ENCODE results near the gene CGB1. TPM values are rescaled to one million over a fixed set of nuclear protein-coding genes. Genes with fewer than 3 reads are reported as not detected.

The CGB1 gene
- total RNA-seq, 1 experiment from 2014 or later, result not detected

GRCh38 chr19:49081273-49081672 is 44.6 kb upstream of the CGB1 start:
- H2AFZ ChIP-seq (ENCODE audit: low read length), result no peak overlapping the region
- no peaks in the 10 kb centered on the region for H4K20me1 ChIP-seq (ENCODE audit: control insufficient read depth, insufficient read depth, insufficient read length)
- Mint-ChIP-seq H3K36me3 (ENCODE audit: insufficient read depth in 1 of 3, low read depth in 3 of 3) (peaks cover 4 to 5% (median 5%) of the 10 kb centered on the region in 3 experiments), H3K27ac (no peak overlapping the region), H3K27me3 (ENCODE audit: low read depth) (peaks cover 36% of the 10 kb centered on the region), H3K9me3 (peaks cover 3% of the 10 kb centered on the region in 2 experiments; a peak in 3 of 5 replicates), H3K4me1 (peaks cover 4 to 11% of the 10 kb centered on the region in 2 experiments), H3K4me3 (no peak overlapping the region)
- H2BK120ac ChIP-seq (ENCODE audit: low read depth, low read length, poor library complexity, severe bottlenecking), result no peak overlapping the region
- H3K4ac ChIP-seq (ENCODE audit: low read depth, low read length), result no peak overlapping the region
- peaks cover 5% of the 10 kb centered on the region for H3K23me2 ChIP-seq (ENCODE audit: insufficient read length, low read depth, low read length, poor library complexity, severe bottlenecking)
- H2BK15ac ChIP-seq (ENCODE audit: low read depth, low read length), result no peak overlapping the region
- no peak overlapping the region for H3K18ac ChIP-seq (ENCODE audit: insufficient read length, low read depth, low read length)
- no peak for TF ChIP-seq CTCF (conservative IDR thresholded peaks at IDR 0.05)
- no peak overlapping the region for H3K9ac ChIP-seq (ENCODE audit: extremely low read depth, insufficient read length, low read length)
- H3K9me3 ChIP-seq (ENCODE audit: control insufficient read depth, low read depth, low read length), result no peaks in the 10 kb centered on the region
- H2BK20ac ChIP-seq (ENCODE audit: low read depth, low read length, poor library complexity, severe bottlenecking), result no peak overlapping the region
- H2BK5ac ChIP-seq (ENCODE audit: insufficient read length, low read length), result no peak overlapping the region
- no peak overlapping the region for H3K23ac ChIP-seq (ENCODE audit: insufficient read length, low read depth, low read length)
- no peak overlapping the region for H4K8ac ChIP-seq (replicated peaks; ENCODE audit: insufficient read length, low read depth, low read length)
- peaks cover 7% of the 10 kb centered on the region for H3K79me2 ChIP-seq (ENCODE audit: insufficient read depth, low read length)
- no peak overlapping the region for H4K91ac ChIP-seq (ENCODE audit: insufficient read length, low read depth, low read length)
- no peak overlapping the region for H3K27ac ChIP-seq (ENCODE audit: insufficient read length, low read depth, low read length)
- no peak overlapping the region for H3K14ac ChIP-seq (ENCODE audit: insufficient read depth, low read length)
- WGBS (ENCODE audit: extremely low coverage, insufficient read length, low lambda C conversion rate), result no CpG with 5 or more reads among the region's 1 CpG
- no peak overlapping the region for H2BK12ac ChIP-seq (ENCODE audit: insufficient read length, low read depth, low read length)
- DNase-seq, result no peak
- H3K56ac ChIP-seq (ENCODE audit: insufficient read length, low read depth, low read length), result no peak overlapping the region
- no peaks in the 10 kb centered on the region for H3K27me3 ChIP-seq (ENCODE audit: insufficient read depth, low read length)
- no peak overlapping the region for H4K5ac ChIP-seq (ENCODE audit: insufficient read length, low read depth, low read length)
- no peak overlapping the region for H3T11ph ChIP-seq (ENCODE audit: low read length)
- no peak overlapping the region for H2AK5ac ChIP-seq (ENCODE audit: insufficient read length, low read length)
- H3K79me1 ChIP-seq (ENCODE audit: insufficient read depth, low read depth, low read length, poor library complexity, severe bottlenecking), result no peaks in the 10 kb centered on the region
- H3K4me1 ChIP-seq (ENCODE audit: insufficient read depth, low read length), result no peaks in the 10 kb centered on the region
- H3K4me2 ChIP-seq (ENCODE audit: insufficient read depth, insufficient read length, low read length), result no peak overlapping the region

Data from H9 (cell line).